ENCODE data around the gene SCMH1.

The SCMH1 gene

DNA sequence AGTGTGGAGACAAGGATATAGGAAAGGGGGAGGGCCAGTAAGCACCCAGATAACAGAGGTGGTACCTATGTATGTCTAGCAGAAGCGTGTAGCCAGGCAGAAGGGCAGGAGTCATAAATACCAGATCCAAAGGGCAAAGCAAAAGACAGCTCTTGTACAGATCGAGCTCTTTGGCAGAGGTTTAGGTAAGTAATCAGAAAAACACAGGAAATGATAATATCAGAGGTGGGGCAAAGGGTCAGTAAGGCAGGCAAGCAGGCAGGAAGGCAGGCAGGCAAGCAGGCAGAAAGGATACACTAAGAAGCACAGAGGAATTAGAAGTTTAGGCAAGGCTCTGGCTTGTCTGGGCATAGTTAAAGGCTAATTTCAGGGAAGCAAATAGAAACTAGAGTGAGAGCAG lies 197.9 kb downstream of the SCMH1 start:
- ATAC-seq (ENCODE audit: low read depth) (no peak), DNase-seq (ENCODE audit: low spot score) (no peak)
- H3K9me3 ChIP-seq (ENCODE audit: severe bottlenecking) = no peaks in the 10 kb centered on the region
- peak overlapping the region; percentile 67 for H3K27ac ChIP-seq (ENCODE audit: poor library complexity, severe bottlenecking)
- TF ChIP-seq, protein P1, sequence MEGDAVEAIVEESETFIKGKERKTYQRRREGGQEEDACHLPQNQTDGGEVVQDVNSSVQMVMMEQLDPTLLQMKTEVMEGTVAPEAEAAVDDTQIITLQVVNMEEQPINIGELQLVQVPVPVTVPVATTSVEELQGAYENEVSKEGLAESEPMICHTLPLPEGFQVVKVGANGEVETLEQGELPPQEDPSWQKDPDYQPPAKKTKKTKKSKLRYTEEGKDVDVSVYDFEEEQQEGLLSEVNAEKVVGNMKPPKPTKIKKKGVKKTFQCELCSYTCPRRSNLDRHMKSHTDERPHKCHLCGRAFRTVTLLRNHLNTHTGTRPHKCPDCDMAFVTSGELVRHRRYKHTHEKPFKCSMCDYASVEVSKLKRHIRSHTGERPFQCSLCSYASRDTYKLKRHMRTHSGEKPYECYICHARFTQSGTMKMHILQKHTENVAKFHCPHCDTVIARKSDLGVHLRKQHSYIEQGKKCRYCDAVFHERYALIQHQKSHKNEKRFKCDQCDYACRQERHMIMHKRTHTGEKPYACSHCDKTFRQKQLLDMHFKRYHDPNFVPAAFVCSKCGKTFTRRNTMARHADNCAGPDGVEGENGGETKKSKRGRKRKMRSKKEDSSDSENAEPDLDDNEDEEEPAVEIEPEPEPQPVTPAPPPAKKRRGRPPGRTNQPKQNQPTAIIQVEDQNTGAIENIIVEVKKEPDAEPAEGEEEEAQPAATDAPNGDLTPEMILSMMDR (IDR thresholded peaks at IDR 0.05; ENCODE audit: poor library complexity, severe bottlenecking) = no peak
- no peak overlapping the region for H3K4me3 ChIP-seq (ENCODE audit: severe bottlenecking)
- H3K4me1 ChIP-seq (ENCODE audit: insufficient read depth, poor library complexity, severe bottlenecking) = peaks cover 24% of the 10 kb centered on the region
- H3K36me3 ChIP-seq (ENCODE audit: low read depth) = peaks cover 31% of the 10 kb centered on the region
- H3K27me3 ChIP-seq (ENCODE audit: insufficient read depth, poor library complexity, severe bottlenecking) = no peaks in the 10 kb centered on the region

DNA sequence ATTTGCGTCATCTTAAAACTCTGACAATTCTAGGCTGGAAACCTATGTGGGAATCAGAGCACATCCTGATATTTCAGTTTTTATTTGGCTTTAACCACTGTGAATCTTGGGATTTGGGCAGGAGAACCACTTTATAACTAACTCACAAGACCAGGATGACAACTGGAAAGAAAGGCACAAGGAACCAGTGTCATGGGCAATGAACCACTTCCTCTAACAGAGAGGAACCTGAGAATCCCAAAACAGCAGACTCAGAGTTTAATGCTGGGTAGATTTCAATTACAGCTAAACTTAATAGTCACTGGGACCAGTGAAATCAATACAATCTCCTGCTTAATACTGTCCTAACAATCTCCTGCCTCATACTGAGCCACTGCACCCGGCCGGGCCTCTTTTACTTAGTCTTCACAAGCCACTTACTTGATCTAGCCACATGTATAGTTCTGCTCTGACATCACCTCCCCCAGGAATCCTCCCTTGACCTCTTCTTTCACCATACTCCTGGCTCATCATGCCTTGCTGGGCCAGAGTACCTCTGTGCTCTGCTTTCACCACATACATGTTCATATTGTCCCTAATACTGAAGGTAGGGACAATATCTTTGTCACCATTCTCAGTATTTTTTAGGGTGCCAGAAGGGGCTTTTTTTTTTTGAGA lies 200.4 kb downstream of the SCMH1 start:
- TF ChIP-seq, protein P1 (IDR thresholded peaks at IDR 0.05; ENCODE audit: poor library complexity, severe bottlenecking) = no peak
- Histone ChIP-seq H3K4me1 (ENCODE audit: insufficient read depth, poor library complexity, severe bottlenecking) (peaks cover 24% of the 10 kb centered on the region), H3K9me3 (ENCODE audit: severe bottlenecking) (no peaks in the 10 kb centered on the region), H3K4me3 (ENCODE audit: severe bottlenecking) (no peak overlapping the region), H3K27ac (ENCODE audit: poor library complexity, severe bottlenecking) (no peak overlapping the region), H3K36me3 (ENCODE audit: low read depth) (peaks cover 28% of the 10 kb centered on the region), H3K27me3 (ENCODE audit: insufficient read depth, poor library complexity, severe bottlenecking) (no peaks in the 10 kb centered on the region)
- ATAC-seq (ENCODE audit: low read depth) = no peak
- no peak for DNase-seq (ENCODE audit: low spot score)

DNA sequence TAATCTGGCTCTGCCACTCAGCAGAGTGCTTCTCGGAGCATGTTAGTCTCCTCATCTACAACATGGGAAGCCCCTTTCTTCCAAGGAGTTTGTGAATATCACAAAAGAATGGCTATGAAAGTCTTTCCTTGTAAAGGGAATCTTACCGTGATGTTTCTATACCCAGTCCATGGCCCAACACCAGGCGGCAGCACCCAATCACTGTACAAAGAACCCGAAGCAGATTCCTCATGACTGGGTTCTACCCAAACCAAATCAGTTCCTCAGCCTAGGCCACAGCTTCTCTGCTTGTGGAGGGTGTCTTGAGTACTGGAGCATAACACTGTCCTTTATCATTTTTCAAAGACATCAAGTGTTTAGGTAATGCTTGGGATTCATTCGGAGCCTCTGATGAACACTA lies 204.0 kb downstream of the SCMH1 start:
- ATAC-seq (ENCODE audit: low read depth) = peak; percentile 55; the same call in 2 of the 3 replicates
- H3K9me3 ChIP-seq (ENCODE audit: severe bottlenecking) = no peaks in the 10 kb centered on the region
- no peaks in the 10 kb centered on the region for H3K4me1 ChIP-seq (ENCODE audit: insufficient read depth, poor library complexity, severe bottlenecking)
- no peak for DNase-seq (ENCODE audit: low spot score)
- H3K36me3 ChIP-seq (ENCODE audit: low read depth) = peaks cover 24% of the 10 kb centered on the region
- no peaks in the 10 kb centered on the region for H3K27me3 ChIP-seq (ENCODE audit: insufficient read depth, poor library complexity, severe bottlenecking)
- no peak overlapping the region for H3K4me3 ChIP-seq (ENCODE audit: severe bottlenecking)
- TF ChIP-seq, protein P1 (IDR thresholded peaks at IDR 0.05; ENCODE audit: poor library complexity, severe bottlenecking) = peak; percentile 60
- no peak overlapping the region for H3K27ac ChIP-seq (ENCODE audit: poor library complexity, severe bottlenecking)

DNA sequence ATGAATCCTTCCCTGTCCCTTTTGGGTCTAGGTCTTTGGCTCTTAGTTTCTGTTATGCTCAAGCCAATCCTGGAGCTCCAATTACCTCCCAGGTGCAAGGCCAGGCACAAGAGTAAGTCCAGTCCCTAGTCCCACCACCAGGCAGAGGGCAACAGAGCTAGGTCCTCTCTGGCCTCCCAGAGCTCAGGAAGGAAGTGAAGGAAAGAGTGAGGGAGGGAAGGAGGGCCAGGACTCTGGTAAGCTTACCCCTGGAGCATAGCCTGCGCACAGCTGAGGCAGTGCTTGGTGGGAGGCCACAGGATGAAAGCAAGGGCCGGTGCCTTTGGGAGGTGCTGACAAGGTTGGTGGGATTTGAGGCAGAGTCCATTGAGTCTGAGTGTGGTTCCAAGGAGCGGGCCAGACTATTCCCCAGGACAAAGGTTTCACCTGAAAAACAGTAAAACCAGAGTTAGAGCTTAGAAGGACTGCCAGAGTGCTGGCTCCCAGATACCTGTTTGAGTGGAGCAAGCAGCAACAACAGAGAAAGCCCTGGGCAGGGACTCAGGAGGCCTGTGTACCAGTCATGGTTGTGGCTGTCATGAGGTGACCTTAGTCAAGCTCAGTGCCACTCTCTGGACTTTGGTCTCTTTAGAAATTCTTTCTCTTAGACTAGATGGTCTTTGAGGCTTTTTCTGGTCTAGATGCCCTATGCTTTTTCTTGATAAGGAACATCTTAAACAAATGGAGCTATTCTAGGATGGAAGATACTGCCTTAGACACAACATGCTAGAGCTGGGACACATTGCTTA lies 204.8 kb downstream of the SCMH1 start:
- Histone ChIP-seq H3K9me3 (ENCODE audit: severe bottlenecking) (no peaks in the 10 kb centered on the region), H3K27ac (ENCODE audit: poor library complexity, severe bottlenecking) (no peak overlapping the region), H3K4me3 (ENCODE audit: severe bottlenecking) (no peak overlapping the region), H3K36me3 (ENCODE audit: low read depth) (peaks cover 23% of the 10 kb centered on the region), H3K27me3 (ENCODE audit: insufficient read depth, poor library complexity, severe bottlenecking) (no peaks in the 10 kb centered on the region), H3K4me1 (ENCODE audit: insufficient read depth, poor library complexity, severe bottlenecking) (no peaks in the 10 kb centered on the region)
- ATAC-seq (ENCODE audit: low read depth) (no peak), DNase-seq (ENCODE audit: low spot score) (no peak)
- TF ChIP-seq, protein P1 (IDR thresholded peaks at IDR 0.05; ENCODE audit: poor library complexity, severe bottlenecking) = no peak

DNA sequence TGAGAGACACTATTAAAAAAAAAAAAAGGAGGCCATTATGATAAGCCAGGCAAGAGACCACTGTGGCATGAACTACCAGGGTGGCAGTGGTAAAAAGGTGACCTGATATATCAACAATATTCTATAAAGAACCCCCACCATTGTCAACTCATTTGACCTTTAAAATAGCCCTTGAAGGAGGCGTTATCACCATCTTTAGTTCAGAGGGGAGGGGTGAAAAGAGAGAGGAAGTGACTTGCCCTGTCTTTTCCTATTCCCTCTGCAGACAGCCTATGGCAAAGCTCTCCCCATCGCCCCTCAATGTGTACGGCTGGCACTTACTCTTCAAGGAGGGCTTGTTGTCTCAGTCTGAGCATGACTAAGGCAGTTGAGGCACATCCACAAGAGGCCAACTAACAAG lies 208.8 kb downstream of the SCMH1 start:
- H3K36me3 ChIP-seq (ENCODE audit: low read depth) = peaks cover 37% of the 10 kb centered on the region
- TF ChIP-seq, protein P1 (IDR thresholded peaks at IDR 0.05; ENCODE audit: poor library complexity, severe bottlenecking) = no peak
- no peaks in the 10 kb centered on the region for H3K27me3 ChIP-seq (ENCODE audit: insufficient read depth, poor library complexity, severe bottlenecking)
- ATAC-seq (ENCODE audit: low read depth) (no peak), DNase-seq (ENCODE audit: low spot score) (no peak)
- H3K27ac ChIP-seq (ENCODE audit: poor library complexity, severe bottlenecking) = no peak overlapping the region
- no peak overlapping the region for H3K4me3 ChIP-seq (ENCODE audit: severe bottlenecking)
- H3K4me1 ChIP-seq (ENCODE audit: insufficient read depth, poor library complexity, severe bottlenecking) = no peaks in the 10 kb centered on the region
- no peaks in the 10 kb centered on the region for H3K9me3 ChIP-seq (ENCODE audit: severe bottlenecking)

Measured in RWPE2 (cell line).